ENCODE measurements around the gene ADAD2.

DNA sequence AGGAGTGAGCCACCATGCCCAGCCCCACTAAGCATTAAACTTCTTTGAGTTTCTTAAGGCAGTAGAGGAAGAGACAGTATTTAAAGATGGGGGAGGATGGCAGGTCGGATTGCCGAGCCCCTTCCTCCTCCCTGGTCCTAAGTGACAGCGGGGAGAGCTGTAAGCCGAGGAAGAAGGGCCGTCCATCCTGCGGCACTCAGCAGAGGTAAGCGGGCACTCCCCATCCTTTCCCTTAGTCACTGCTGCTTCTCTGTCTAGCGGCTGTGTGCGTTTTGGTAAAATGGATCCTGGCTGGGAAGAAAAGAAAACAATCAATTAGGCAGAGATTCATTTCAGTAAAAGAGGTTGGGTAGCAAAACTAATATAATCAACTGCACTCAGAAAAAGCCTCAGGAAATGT, 31.9 kb upstream of the ADAD2 start:
- no peak for TF ChIP-seq BMI1 (IDR thresholded peaks at IDR 0.05; ENCODE audit: borderline replicate concordance)
- TF ChIP-seq NFXL1 (IDR thresholded peaks at IDR 0.05; ENCODE audit: borderline replicate concordance), result no peak
- no peak for TF ChIP-seq JUND (IDR thresholded peaks at IDR 0.05; ENCODE audit: low read depth, low read length)
- TF ChIP-seq RAD21 (IDR thresholded peaks at IDR 0.05; ENCODE audit: insufficient read depth, low read depth, low read length), result no peak
- TF ChIP-seq EP300 (IDR thresholded peaks at IDR 0.05; ENCODE audit: borderline replicate concordance in 1 of 2, control insufficient read depth in 1 of 2, low read depth in 2 of 2, low read length in 2 of 2), result no peak
- no peak for TF ChIP-seq ZNF24 (IDR thresholded peaks at IDR 0.05)
- TF ChIP-seq RAD51 (IDR thresholded peaks at IDR 0.05), result no peak

All from GM12878 (cell line).